Measurements from ENCODE around the gene PCGF2. TPM values are rescaled to one million over a fixed set of nuclear protein-coding genes. Genes with fewer than 3 reads are reported as not detected.

The PCGF2 gene
- total RNA-seq, 6 donors from 2014 or later: 14.6 to 51.7 (median 31.9) TPM

DNA sequence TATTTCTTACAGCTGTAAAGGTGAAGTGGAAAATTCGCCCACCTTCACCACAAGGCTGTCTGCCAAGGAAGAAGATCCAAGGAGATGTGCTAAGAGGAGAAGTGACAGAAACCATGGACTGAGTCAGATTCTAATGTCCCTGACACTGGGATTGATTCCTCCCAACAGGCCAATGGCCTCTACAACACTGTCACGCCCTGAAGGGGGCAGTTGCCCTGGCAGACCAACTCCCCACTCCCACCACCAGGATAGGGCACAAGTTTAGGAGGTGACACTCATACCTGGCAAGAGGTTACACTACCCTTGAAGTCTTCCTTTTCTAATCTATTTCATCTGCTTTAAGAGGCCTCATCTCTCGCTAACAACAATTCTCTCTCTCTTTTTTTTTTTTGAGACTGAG is 35.1 kb upstream of the PCGF2 start:
- 93 to 95% methylated on average over 3 of the region's 3 CpGs for WGBS, 2 donors
- no peaks in the 10 kb centered on the region for H3K9me3 ChIP-seq
- H3K4me1 ChIP-seq: peaks cover 0 to 9% (median 3%) of the 10 kb centered on the region in 4 donors
- ATAC-seq (ENCODE audit: low FRiP score in 2 of 2) (no peak), DNase-seq (no peak)
- no peak overlapping the region for H3K27ac ChIP-seq
- H3K36me3 ChIP-seq: peaks cover 39 to 85% (median 83%) of the 10 kb centered on the region in 4 donors
- no peak overlapping the region for H3K4me3 ChIP-seq
- TF ChIP-seq EP300 (IDR thresholded peaks at IDR 0.05): no peak
- TF ChIP-seq POLR2AphosphoS5 (IDR thresholded peaks at IDR 0.05): no peak
- TF ChIP-seq, protein P1, sequence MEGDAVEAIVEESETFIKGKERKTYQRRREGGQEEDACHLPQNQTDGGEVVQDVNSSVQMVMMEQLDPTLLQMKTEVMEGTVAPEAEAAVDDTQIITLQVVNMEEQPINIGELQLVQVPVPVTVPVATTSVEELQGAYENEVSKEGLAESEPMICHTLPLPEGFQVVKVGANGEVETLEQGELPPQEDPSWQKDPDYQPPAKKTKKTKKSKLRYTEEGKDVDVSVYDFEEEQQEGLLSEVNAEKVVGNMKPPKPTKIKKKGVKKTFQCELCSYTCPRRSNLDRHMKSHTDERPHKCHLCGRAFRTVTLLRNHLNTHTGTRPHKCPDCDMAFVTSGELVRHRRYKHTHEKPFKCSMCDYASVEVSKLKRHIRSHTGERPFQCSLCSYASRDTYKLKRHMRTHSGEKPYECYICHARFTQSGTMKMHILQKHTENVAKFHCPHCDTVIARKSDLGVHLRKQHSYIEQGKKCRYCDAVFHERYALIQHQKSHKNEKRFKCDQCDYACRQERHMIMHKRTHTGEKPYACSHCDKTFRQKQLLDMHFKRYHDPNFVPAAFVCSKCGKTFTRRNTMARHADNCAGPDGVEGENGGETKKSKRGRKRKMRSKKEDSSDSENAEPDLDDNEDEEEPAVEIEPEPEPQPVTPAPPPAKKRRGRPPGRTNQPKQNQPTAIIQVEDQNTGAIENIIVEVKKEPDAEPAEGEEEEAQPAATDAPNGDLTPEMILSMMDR (IDR thresholded peaks at IDR 0.05): no peak
- no peak for TF ChIP-seq POLR2A (IDR thresholded peaks at IDR 0.05)
- no peaks in the 10 kb centered on the region for H3K27me3 ChIP-seq

DNA sequence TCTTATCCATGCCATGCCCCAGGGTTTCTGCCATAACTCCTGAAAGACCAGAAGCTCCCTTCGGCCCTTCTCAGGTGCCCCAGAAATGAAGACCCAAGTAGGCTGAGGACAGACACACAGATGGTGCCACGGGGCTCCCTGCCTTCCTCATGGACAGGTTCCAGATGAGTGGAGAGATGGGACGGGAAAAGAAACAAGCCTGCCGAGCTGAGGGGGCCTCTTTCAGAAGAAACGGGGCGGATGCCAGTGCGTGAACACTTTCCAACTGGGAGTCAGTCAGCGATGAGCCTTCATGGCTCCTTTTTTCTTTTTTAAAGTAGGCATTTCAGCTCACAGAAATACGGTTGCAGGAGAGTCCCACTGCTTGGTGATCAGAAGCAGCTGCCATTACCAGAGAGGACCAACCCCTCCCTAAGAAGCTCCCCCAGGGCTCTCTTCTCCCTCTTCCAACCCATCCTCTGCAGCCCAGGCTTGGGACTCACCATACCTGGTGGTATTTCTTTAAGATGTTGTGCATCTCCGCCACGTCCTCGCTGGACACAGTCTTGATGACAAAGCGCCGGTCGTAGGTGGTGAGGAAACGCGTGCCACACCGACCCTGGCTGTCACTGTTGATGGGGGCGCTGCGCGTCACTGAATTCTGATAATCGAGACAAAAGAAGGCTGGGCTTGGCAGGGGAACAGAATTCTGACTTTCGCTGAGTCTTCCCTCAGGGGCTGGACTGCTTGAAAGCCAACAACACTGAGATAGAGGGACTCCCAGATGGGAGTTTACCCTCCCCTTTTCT is 32.0 kb upstream of the PCGF2 start:
- DNase-seq: no peak
- no peaks in the 10 kb centered on the region for H3K27me3 ChIP-seq
- TF ChIP-seq POLR2AphosphoS5 (IDR thresholded peaks at IDR 0.05): no peak
- TF ChIP-seq, protein P1 (IDR thresholded peaks at IDR 0.05): no peak
- TF ChIP-seq POLR2A (IDR thresholded peaks at IDR 0.05): no peak
- TF ChIP-seq EP300 (IDR thresholded peaks at IDR 0.05): no peak
- H3K27ac ChIP-seq: no peak overlapping the region
- peaks cover 55 to 100% (median 98%) of the 10 kb centered on the region in 4 donors for H3K36me3 ChIP-seq
- H3K4me1 ChIP-seq: no peaks in the 10 kb centered on the region
- WGBS, 2 donors: 92 to 93% methylated on average over 23 of the region's 23 CpGs
- no peak for ATAC-seq (ENCODE audit: low FRiP score in 2 of 2)
- no peaks in the 10 kb centered on the region for H3K9me3 ChIP-seq
- no peak overlapping the region for H3K4me3 ChIP-seq

DNA sequence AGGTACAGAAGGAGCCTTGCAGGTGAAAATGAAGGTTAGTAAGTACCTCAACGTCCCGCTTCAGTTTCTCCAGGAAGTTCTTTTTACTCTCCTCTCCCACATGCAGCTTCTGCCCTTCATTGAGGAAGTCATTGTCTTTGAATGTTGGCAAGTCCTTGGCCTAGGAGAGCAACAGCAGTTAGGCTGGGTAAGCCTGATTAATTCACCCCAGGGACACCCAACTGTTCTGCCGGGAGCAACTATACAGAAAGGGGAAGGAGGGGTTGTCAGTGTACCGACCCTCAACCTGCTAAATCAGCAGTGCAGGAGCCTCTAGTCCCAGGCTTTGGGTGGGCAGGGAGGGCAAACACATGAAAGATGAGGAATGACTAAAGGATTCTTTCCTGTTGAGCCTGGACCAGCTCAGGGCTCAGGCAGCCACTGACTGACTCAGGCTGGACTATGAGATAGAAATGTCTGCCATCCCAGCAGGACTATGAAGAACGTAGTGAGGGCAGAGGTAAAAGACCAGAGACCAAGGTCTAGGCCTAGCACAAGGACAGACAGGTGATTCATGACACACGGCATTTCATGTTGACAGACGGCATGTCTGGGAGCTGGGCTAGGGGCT is 29.6 kb upstream of the PCGF2 start:
- peaks cover 45 to 100% (median 96%) of the 10 kb centered on the region in 4 donors for H3K36me3 ChIP-seq
- WGBS, 2 donors: 83 to 87% methylated on average over 7 of the region's 7 CpGs
- ATAC-seq (ENCODE audit: low FRiP score in 2 of 2): no peak

DNA sequence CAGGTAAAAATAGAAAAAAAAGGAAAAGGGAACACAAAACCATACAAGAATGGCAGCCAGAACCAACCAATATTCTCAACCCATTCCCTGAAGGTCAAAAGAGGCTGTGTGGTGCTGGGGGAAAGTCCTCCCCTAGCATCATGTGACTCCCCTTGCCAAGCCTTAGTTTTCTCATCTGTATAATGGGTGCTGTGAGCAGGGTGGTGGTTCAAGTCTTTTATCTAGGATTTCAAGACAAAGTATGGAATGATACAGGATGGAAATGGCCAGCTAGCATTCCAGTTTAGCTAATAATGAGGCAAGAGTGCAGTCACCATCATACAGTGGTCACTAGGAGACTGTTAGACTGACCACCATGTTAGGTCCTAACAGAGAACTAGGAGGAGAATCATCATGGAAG is 25.1 kb upstream of the PCGF2 start:
- Histone ChIP-seq H3K36me3 (peaks cover 30 to 100% (median 86%) of the 10 kb centered on the region in 4 donors), H3K4me3 (no peak overlapping the region), H3K4me1 (peaks cover 0 to 8% (median 0%) of the 10 kb centered on the region in 4 donors), H3K27ac (no peak overlapping the region), H3K9me3 (no peaks in the 10 kb centered on the region), H3K27me3 (no peaks in the 10 kb centered on the region)
- TF ChIP-seq POLR2AphosphoS5 (IDR thresholded peaks at IDR 0.05): no peak
- TF ChIP-seq EP300 (IDR thresholded peaks at IDR 0.05): no peak
- TF ChIP-seq, protein P1 (IDR thresholded peaks at IDR 0.05): no peak
- TF ChIP-seq POLR2A (IDR thresholded peaks at IDR 0.05): no peak
- no peak for ATAC-seq (ENCODE audit: low FRiP score in 2 of 2)
- DNase-seq: no peak

More for the DNA sequence above, 29.6 kb upstream of the PCGF2 start:
- no peaks in the 10 kb centered on the region for H3K27me3 ChIP-seq
- H3K4me3 ChIP-seq: no peak overlapping the region
- TF ChIP-seq POLR2A (IDR thresholded peaks at IDR 0.05) (no peak), POLR2AphosphoS5 (IDR thresholded peaks at IDR 0.05) (no peak), EP300 (IDR thresholded peaks at IDR 0.05) (no peak)
- TF ChIP-seq, protein P1 (IDR thresholded peaks at IDR 0.05): no peak
- H3K4me1 ChIP-seq: no peaks in the 10 kb centered on the region
- H3K9me3 ChIP-seq: no peaks in the 10 kb centered on the region
- DNase-seq: no peak
- H3K27ac ChIP-seq: no peak overlapping the region
